Neural progenitor cell (in vitro differentiated cells): ENCODE measurements around the gene KCNN2.

ENCODE experiments used
- EZH2 ChIP-seq: fragments of 200-600 bp; sonication (generic); IDR thresholded peaks from 2 replicates; pipeline ENCODE4 v1.6.1; 2017; ENCODE audit warnings: antibody characterized with exemption, mild to moderate bottlenecking, moderate library complexity
- EZH2phosphoT487 ChIP-seq: fragments of 200-600 bp; sonication (generic); IDR thresholded peaks from 2 replicates; pipeline ENCODE4 v1.6.1; 2017; ENCODE audit warnings: antibody characterized with exemption
- TF ChIP-seq, protein P1 (sequence below): fragments of 200-600 bp; sonication (generic); IDR thresholded peaks from 2 replicates; pipeline ENCODE4 v1.5.1; 2017; ENCODE audit warnings: antibody characterized with exemption, mild to moderate bottlenecking

- TF ChIP-seq, protein P1, sequence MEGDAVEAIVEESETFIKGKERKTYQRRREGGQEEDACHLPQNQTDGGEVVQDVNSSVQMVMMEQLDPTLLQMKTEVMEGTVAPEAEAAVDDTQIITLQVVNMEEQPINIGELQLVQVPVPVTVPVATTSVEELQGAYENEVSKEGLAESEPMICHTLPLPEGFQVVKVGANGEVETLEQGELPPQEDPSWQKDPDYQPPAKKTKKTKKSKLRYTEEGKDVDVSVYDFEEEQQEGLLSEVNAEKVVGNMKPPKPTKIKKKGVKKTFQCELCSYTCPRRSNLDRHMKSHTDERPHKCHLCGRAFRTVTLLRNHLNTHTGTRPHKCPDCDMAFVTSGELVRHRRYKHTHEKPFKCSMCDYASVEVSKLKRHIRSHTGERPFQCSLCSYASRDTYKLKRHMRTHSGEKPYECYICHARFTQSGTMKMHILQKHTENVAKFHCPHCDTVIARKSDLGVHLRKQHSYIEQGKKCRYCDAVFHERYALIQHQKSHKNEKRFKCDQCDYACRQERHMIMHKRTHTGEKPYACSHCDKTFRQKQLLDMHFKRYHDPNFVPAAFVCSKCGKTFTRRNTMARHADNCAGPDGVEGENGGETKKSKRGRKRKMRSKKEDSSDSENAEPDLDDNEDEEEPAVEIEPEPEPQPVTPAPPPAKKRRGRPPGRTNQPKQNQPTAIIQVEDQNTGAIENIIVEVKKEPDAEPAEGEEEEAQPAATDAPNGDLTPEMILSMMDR: no peak
- TF ChIP-seq EZH2 (no peak), EZH2phosphoT487 (no peak)
Observed at GRCh38 chr5:114408847-114409246, 47.0 kb downstream of the KCNN2 start.
